A549 (cell line): ENCODE measurements around the gene RUFY2.

Experiments used
- CHD2 ChIP-seq: fragments of 150-350 bp; IDR thresholded peaks from 2 replicates; pipeline ENCODE4 v1.6.1; 2014; ENCODE audit warnings: low read length; ENCODE audit not compliant: partially characterized antibody
- CTCF ChIP-seq: fragments of >200 bp; sonication (Bioruptor Twin); formaldehyde crosslinking; IDR thresholded peaks from 3 replicates; pipeline ENCODE4 v1.5.1; 2016
- HOXB13 ChIP-seq: fragments of 250-450 bp; sonication (Bioruptor Pico); IDR thresholded peaks from 2 replicates; pipeline ENCODE4 v1.5.0; 2020; ENCODE audit warnings: low read depth, mild to moderate bottlenecking, moderate library complexity
- MAX ChIP-seq: IDR thresholded peaks from 2 replicates; pipeline ENCODE4 v1.6.1; 2012
- NFE2L2 ChIP-seq: fragments of 150-350 bp; conservative IDR thresholded peaks from 2 replicates; pipeline ENCODE4 v1.6.1; 2014; ENCODE audit warnings: low read length
- PBX3 ChIP-seq: IDR thresholded peaks from 2 replicates; pipeline ENCODE4 v1.6.1; 2012
- POLR2A ChIP-seq: IDR thresholded peaks from 2 replicates; pipeline ENCODE4 v1.6.1; 2012; ENCODE audit warnings: mild to moderate bottlenecking, low read length
- RCOR1 ChIP-seq: fragments of 150-350 bp; IDR thresholded peaks from 2 replicates; pipeline ENCODE4 v1.6.1; 2014; ENCODE audit warnings: antibody characterized with exemption, low read length, low read depth
- ZC3H11A ChIP-seq: fragments of 450-650 bp; IDR thresholded peaks from 2 replicates; pipeline ENCODE4 v1.6.1; 2014; ENCODE audit warnings: antibody characterized with exemption, mild to moderate bottlenecking
- ZSCAN20 ChIP-seq: fragments of 250-450 bp; sonication (Bioruptor Pico); IDR thresholded peaks from 2 replicates; pipeline ENCODE4 v1.8.0; 2022; ENCODE audit warnings: mild to moderate bottlenecking, moderate library complexity
- TF ChIP-seq, protein P1 (sequence below): fragments of 150-350 bp; IDR thresholded peaks from 2 replicates; pipeline ENCODE4 v1.6.1; 2014; ENCODE audit warnings: low read depth, mild to moderate bottlenecking, low read length

GRCh38 chr10:68303849-68304412 is 103.1 kb downstream of the RUFY2 start:
- TF ChIP-seq CTCF (no peak), POLR2A (no peak), ZC3H11A (no peak), RCOR1 (no peak), CHD2 (no peak), HOXB13 (CRISPR knock-in tag) (no peak), PBX3 (no peak), ZSCAN20 (no peak), NFE2L2 (no peak), MAX (no peak)
- TF ChIP-seq, protein P1, sequence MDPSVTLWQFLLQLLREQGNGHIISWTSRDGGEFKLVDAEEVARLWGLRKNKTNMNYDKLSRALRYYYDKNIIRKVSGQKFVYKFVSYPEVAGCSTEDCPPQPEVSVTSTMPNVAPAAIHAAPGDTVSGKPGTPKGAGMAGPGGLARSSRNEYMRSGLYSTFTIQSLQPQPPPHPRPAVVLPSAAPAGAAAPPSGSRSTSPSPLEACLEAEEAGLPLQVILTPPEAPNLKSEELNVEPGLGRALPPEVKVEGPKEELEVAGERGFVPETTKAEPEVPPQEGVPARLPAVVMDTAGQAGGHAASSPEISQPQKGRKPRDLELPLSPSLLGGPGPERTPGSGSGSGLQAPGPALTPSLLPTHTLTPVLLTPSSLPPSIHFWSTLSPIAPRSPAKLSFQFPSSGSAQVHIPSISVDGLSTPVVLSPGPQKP = no peak
